ENCODE measurements around the gene NPNT. TPM values are rescaled to one million over a fixed set of nuclear protein-coding genes. Genes with fewer than 3 reads are reported as not detected.

Gene NPNT
- polyA plus RNA-seq, 1 donor = 199 TPM

- DNase-seq = no peak
Observed at GRCh38 chr4:105967058-105967658, 71.9 kb downstream of the NPNT start.

DNA sequence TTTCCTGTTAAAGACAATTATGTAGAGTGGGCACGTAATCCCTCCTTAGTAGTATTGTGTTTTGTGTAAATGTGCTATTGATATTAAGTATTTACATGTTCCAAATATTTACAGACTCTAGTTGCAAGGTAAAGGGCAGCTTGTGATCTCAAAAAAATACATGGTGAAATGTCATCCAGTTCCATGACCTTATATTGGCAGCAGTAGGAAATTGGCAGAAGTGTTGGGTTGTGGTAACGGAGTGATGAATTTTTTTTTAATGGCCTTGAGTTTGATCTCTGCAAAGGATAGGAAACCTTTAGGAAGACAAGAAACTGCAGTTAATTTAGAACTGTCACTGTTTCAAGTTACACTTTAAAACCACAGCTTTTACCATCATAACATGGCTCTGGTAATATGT is 74.3 kb downstream of the NPNT start:
- no peak for DNase-seq

GRCh38 chr4:105970371-105970770 is 75.1 kb downstream of the NPNT start:
- no peak for DNase-seq

DNA sequence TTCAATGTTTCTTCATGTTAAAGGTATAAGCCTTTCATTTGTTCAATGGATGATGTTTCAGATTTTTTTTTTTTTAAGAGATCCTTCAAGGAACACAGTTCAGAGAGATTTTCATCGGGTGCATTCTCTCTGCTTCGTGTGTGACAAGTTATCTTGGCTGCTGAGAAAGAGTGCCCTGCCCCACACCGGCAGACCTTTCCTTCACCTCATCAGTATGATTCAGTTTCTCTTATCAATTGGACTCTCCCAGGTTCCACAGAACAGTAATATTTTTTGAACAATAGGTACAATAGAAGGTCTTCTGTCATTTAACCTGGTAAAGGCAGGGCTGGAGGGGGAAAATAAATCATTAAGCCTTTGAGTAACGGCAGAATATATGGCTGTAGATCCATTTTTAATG is 75.8 kb downstream of the NPNT start:
- no peak for DNase-seq

- no peak for DNase-seq
Observed at GRCh38 chr4:105972946-105973621, 77.8 kb downstream of the NPNT start.

DNA sequence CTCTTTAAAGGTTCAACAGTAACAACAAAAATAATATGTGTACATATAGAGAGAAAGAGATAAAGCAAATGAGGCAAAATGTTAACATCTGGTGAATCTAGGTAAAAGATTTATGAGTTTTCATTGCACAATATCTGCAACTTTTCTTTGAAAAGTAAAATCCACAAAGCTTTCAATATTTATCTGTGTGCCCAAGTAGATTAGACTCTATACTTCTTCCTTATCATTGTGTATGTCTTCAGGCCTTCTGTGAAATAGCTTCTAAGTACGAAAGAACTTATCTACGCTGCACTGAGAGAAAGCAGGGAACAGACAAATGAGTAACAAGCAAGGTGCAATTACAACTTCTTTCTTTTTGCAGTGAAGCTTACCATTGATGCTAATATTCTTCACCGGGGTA is 81.6 kb downstream of the NPNT start:
- no peak for DNase-seq

DNA sequence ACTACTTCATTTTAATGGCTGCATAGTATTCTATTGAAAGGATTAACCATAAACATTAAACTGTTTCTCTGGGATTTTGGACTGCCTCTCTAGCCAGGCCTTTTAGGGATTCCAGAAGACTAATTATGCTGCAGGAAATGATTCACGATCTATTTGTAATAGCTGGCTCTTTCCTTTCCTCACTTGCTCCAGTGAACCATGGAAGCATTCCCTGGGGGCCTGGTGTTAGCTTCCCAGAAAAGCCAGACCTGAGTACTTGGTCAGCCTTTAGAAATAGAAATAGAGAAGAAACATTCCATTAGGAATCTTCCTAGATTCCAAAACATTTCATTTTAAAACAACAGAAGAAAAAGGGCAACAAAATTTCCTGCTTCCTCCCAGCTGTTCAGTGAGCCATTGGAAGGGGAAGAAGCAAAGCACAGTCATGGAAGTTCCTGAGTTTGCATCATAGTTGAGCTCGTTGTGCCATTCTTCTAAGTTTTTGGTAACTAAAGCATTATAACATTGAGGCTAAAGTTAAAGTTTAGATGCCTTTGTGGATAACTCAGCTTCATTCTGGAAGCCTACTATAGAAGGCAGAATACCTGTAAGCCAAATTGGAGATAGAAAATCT is 83.5 kb downstream of the NPNT start:
- no peak for DNase-seq

- no peak for DNase-seq
Observed at GRCh38 chr4:105979506-105979905, 84.2 kb downstream of the NPNT start.

DNA sequence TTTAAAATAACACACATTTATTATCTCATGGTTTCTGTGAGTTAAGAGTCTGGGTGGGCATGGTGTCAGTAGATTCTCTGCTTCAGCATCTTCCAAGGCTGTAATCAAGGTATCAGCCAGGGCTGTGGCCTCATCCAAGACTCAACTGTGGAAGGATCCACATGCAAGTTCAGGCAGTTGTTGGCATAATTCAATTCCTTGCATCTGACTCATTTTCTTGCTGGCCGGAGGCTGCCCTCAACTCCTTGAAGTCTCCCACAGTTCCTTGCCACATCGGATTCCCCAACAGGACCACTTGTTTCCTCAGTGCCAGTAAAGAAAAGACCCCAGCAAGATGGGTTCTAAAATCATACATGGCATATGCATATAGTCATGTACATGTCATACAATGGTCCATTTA is 93.4 kb downstream of the NPNT start:
- DNase-seq = no peak

DNA sequence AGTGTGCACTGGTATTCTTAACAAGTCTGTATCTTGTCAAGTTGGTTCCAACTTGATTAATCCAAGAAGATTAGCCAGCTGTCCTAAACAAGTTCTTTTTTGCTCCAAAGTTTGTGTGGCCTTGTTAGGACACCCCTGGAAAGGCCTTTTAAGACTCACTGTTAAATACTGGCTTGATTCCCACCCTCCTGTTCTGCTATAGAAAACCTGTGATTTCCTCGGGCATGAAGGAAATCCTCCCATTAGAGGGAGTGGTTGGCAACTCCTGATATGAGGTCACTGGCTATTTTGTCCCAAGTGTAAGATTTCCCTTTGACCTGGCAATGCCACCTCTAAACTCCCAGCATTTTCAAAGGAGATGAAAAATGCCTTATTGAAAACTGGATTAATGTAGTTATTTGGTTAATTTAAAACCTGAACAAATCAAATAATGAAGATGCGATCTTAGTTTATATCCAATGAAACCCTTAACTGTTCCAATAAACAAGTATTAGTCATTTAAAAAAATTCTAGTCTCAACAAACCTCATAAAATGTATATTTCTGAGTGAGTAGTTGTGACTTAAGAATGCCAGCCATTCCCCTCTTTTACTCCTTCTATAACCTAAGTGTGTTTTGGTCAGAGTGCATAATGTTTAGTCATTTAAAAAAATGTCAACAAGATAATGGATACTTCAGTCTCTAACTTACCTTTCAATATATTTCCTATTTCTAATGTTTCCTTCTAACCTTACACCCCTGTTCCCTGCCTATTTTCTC is 94.4 kb downstream of the NPNT start:
- no peak for DNase-seq

DNA sequence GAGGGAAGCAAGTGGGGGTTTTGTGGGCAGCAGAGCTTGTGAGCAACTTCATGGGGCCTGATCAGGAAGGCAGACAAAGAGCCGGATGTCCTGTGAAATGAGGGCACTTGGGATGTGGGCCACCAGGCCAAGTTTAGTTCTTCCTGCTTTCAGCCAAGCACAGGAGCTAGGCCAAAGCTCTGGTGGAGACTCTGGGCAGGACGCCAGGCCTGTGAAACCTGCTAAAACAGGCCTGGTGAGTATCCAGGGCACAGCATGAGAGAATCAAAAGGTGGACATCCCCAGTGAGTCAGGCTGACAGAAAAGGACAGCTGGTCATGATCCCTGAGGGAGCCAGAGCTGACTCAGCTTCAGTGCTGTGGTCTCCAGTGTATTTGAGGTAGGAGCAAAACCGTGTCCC is 95.7 kb downstream of the NPNT start:
- no peak for DNase-seq

DNA sequence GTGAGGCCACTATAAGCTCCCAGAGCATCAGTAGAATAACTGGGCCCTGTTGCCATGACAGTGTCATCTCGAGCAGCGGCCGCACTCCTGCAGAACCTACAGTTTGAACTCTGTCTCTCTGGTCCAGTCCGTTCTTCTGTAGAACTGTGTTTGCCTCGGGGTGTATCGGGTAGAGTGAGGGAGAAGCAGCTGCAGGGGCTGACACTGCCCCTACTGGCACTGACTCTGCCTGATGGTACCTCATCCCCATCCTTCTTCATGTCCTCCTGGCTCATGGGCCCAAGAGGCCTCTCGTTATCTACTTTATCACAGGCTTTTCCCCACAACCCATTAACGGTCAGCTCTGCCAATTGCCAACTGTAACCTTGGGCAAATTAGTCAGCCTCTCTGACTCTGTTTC is 96.5 kb downstream of the NPNT start:
- DNase-seq = no peak

DNA sequence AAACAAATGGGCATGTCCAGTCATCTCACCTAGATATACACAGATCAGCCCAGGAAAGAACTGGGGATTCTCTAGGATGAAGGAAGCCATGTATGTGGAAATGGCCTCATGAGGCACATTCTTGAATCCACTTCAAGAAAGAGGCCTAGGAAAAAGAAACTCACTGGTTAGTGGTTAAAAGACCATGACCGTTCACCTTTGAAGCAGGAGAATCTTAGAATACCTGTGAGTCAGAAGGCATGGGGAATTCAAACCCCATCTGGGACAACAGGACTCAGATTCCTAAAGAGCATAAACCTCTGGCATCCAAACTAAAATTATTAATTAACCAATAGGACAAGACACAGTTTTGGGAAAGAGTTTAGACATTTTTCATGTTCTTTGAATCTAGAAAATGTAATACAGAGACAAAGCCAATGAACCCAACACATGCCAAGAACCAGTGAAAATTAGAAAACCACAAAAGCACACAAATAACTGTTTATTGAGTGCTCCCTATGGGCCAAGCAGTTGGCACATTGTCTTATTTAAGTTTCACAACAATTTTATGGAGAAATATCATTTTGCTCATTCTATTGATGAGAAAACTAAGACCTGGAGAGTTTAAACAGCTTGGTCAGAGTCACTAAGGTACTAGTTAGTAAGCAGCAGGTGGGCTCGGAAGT is 97.5 kb downstream of the NPNT start:
- no peak for DNase-seq

- DNase-seq = no peak
Observed at GRCh38 chr4:105994061-105994460, 98.8 kb downstream of the NPNT start.

GRCh38 chr4:105994841-105995501 is 99.7 kb downstream of the NPNT start:
- DNase-seq = no peak

DNA sequence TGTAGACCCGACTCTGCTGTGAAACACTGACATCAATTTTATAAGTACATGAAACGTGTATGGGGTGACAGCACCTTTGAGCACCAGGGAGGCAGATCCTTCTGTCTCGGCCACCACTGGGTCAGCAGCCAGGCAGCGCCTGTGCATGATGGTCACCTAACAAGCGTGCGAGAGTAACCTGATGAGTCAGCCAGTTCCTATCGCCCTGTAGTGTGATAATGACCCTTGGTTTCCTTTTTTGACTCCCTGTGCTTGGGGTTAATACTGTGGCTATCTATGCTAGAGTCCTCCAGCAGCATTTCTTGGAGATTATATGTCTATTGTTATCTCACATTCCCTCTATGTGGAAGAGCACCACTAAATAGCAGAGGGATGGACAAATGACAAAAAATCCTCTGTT is 101.6 kb downstream of the NPNT start:
- DNase-seq = no peak

GRCh38 chr4:105998171-105999063 is 103.1 kb downstream of the NPNT start:
- DNase-seq = no peak

DNA sequence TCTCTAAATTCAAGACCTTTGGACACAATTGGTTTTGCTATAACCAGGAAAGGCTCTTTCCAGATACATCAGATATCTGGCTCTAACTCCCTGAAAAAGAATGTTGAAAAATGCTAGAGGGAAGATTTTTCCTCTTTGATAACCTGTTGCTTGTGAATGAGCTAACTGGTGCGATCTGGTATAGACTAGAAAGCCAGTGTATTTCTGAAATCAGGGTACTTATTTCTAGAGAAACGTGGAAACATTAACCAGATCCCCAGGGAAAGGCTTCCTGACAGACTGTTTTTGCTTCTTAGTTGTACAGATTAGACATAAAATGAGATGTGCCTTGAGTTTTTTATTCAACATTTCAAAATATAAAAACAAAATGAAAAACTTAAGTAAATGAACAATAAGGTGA is 107.7 kb downstream of the NPNT start:
- no peak for DNase-seq

DNA sequence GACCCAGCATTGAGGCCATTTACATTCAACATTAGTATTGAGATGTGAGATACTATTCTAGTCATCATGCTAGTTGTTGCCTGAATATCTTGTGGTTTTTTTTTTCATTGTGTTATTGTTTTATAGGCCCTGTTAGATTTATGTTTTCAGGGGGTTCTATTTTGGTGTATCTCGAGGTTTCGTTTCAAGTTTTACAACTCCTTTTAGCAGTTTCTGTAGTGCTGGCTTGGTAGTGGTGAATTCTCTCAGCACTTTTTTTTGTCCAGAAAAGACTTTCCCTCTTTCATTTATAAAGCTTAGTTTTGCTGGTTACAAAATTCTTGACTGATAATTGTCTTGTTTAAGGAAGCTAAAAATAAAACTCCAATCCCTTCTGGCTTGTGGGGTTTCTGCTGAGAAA is 115.5 kb downstream of the NPNT start:
- DNase-seq = no peak

DNA sequence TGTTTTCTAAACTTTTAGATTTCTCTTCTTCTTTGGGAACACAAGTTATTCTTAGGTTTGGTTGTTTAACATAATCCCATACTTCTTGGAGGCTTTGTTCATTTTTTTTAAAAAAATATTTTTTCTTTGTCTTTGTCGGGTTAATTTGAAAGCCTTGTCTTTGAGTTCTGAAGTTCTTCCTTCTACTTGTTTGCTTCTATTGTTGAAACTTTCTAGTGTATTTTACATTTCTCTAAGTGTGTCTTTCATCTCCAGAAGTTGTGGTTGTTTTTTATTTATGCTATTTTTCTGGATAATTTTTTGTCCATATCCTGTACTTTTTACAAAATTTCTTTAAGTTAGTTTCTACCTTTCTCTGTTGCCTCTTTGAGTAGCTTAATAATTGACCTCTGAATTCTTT is 116.1 kb downstream of the NPNT start:
- no peak for DNase-seq

DNA sequence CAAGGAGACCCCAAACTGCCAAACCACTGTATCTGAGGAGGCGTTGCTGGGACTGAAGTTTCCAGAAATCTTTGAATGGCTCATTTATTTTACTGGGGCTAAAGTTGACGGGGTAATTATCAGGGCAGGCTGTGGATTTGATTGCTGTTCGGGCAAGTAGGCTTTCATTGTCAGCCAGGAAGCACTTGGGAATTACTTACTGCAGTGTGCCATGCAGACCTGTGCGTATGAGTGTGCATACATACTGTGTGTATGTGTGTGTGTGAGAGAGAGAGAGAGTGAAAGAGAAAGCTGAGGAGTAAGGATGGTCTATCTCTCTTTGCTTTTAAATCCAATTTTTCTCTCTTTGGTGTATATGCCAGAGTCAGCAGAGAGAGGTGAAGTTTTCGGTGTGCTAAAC is 122.7 kb downstream of the NPNT start:
- DNase-seq = no peak

Measured in left kidney (tissue), 2 donors.